ENCODE results near the gene GMEB1.
"Not testable (repeated sequence)": the region's sequence is repeated elsewhere in the genome, so short reads cannot be mapped to it uniquely, and the experiment has no call there.

DNA sequence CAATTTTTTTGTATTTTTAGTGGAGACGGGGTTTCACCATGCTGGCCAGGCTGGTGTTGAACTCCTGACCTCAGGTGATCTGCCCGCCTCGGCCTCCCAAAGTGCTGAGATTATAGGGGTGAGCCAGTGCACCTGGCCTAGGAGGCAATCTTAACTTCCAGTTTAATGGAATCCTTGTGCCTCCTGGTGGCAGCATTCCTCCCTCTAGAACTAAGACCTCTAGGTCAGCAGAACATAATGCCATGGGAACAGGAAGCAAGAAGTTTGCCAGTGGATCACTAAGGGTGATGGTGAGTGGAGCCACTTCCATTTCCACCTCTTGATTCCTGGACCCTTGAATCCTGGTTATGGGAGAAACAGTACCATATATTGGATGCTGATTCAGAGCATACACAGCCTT is 14.7 kb upstream of the GMEB1 start:
- TF ChIP-seq, protein P1, sequence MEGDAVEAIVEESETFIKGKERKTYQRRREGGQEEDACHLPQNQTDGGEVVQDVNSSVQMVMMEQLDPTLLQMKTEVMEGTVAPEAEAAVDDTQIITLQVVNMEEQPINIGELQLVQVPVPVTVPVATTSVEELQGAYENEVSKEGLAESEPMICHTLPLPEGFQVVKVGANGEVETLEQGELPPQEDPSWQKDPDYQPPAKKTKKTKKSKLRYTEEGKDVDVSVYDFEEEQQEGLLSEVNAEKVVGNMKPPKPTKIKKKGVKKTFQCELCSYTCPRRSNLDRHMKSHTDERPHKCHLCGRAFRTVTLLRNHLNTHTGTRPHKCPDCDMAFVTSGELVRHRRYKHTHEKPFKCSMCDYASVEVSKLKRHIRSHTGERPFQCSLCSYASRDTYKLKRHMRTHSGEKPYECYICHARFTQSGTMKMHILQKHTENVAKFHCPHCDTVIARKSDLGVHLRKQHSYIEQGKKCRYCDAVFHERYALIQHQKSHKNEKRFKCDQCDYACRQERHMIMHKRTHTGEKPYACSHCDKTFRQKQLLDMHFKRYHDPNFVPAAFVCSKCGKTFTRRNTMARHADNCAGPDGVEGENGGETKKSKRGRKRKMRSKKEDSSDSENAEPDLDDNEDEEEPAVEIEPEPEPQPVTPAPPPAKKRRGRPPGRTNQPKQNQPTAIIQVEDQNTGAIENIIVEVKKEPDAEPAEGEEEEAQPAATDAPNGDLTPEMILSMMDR (IDR thresholded peaks at IDR 0.05) = peak; percentile 9
- TF ChIP-seq EZH2 (IDR thresholded peaks at IDR 0.05; ENCODE audit: borderline replicate concordance, insufficient read depth, low read depth, low read length, poor library complexity, severe bottlenecking) = not testable (repeated sequence)

All from B cell (primary cell).